Cardiac muscle cell (in vitro differentiated cells and primary cell): ENCODE data around the gene ROR2. TPM values are rescaled to one million over a fixed set of nuclear protein-coding genes. Genes with fewer than 3 reads are reported as not detected.
A peak's percentile ranks its signal among the peaks of the same experiment; 100 is the strongest.

Source experiments
- DNase-seq, 2 donors: peaks; one replicate each; pipeline versions ENCODE4 v3.0.0 to v3.0.0-alpha.2; 2010 to 2017; ENCODE audit warnings: low read depth in 1 of 2, low spot score in 1 of 2
- H3K27ac ChIP-seq: fragments of 200-600 bp; sonication (generic); 2 replicates; pipeline ENCODE4 v1.5.1; 2016
- H3K27me3 ChIP-seq: fragments of 200-600 bp; sonication (generic); 2 replicates; pipeline ENCODE4 v1.6.0; 2016; ENCODE audit warnings: control low read depth
- H3K36me3 ChIP-seq: fragments of 200-600 bp; sonication (generic); 2 replicates; pipeline ENCODE4 v1.5.1; 2016; ENCODE audit warnings: control low read depth
- H3K4me1 ChIP-seq: fragments of 200-600 bp; sonication (generic); 2 replicates; pipeline ENCODE4 v1.8.1; 2017; ENCODE audit warnings: low read depth, mild to moderate bottlenecking, mixed run types
- H3K4me3 ChIP-seq: fragments of 200-600 bp; sonication (generic); 2 replicates; pipeline ENCODE4 v1.5.1; 2016; ENCODE audit warnings: mild to moderate bottlenecking
- H3K9me3 ChIP-seq: fragments of 200-600 bp; sonication (generic); 2 replicates; pipeline ENCODE4 v1.5.1; 2017; ENCODE audit warnings: low read depth, mild to moderate bottlenecking, control low read depth
- CTCF ChIP-seq: IDR thresholded peaks from 2 replicates; pipeline ENCODE4 v1.5.1; 2012; ENCODE audit warnings: low read depth, mild to moderate bottlenecking, low read length
- polyA plus RNA-seq: library from polyadenylated mRNA; unstranded; fragments of >200 nt; fragmentation: Nextera tagmentation; extraction: Ambion mirVana; gene quantifications from 2 replicates; pipeline ENCODE4 v1.2.1, GENCODE V29; 2016
- total RNA-seq: library from RNA; depleted of rRNA; stranded (reverse); fragments of >200 nt; gene quantifications from 2 replicates; pipeline ENCODE4 v1.2.3, GENCODE V29; 2016

ROR2 gene
- total and polyA plus RNA-seq, 2 experiments from 2014 or later: 21.5 to 38.6 TPM

DNA sequence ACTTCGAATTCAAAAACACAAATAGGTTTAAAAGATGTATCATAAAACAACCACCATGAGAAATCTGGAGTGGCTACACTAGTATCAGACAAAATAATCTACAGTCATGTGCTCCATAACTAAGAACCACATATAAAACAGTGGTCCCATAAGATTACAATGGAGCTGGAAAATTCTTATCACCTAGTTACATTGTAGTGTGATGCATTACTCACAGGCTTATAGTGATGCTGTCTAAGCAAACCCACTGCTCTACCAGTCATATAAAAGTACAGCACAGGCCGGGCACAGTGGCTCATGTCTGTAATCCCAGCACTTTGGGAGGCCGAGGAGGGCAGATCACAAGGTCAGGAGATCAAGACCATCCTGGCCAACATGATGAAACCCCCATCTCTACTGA, 160.1 kb downstream of the ROR2 start:
- peak in 1 of 2 donors; percentile 42 for DNase-seq
- no peak overlapping the region for H3K27ac ChIP-seq
- H3K9me3 ChIP-seq: no peaks in the 10 kb centered on the region
- H3K27me3 ChIP-seq: no peaks in the 10 kb centered on the region
- H3K4me3 ChIP-seq: no peak overlapping the region
- no peaks in the 10 kb centered on the region for H3K36me3 ChIP-seq
- H3K4me1 ChIP-seq: no peaks in the 10 kb centered on the region
- TF ChIP-seq CTCF: no peak

DNA sequence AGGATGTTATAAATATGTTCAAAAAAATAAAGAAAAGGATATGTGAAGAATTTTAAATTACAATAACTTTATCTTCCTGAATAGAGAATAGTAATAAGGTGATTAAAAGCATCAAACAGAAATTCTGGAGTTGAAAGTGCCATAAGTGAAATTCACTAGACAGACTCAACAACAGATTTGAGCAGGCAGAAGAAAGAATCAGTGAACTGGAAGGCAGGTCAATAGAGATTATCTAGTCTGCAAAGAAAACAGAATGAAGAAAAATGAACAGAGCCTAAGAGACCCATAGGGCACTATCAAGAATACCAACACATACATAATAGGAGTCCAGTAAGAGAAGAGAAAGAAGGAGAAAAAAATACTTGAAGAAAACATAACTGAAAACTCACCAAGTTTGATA, 162.1 kb downstream of the ROR2 start:
- Histone ChIP-seq H3K9me3 (no peaks in the 10 kb centered on the region), H3K4me3 (no peak overlapping the region), H3K36me3 (no peaks in the 10 kb centered on the region), H3K27ac (no peak overlapping the region), H3K27me3 (no peaks in the 10 kb centered on the region), H3K4me1 (no peaks in the 10 kb centered on the region)
- no peak for DNase-seq
- TF ChIP-seq CTCF: no peak

GRCh38 chr9:91786132-91786896, 163.7 kb downstream of the ROR2 start:
- Histone ChIP-seq H3K4me3 (no peak overlapping the region), H3K4me1 (peaks cover under 1% of the 10 kb centered on the region), H3K27me3 (no peaks in the 10 kb centered on the region), H3K27ac (no peak overlapping the region), H3K36me3 (no peaks in the 10 kb centered on the region), H3K9me3 (no peaks in the 10 kb centered on the region)
- TF ChIP-seq CTCF: no peak
- no peak for DNase-seq

GRCh38 chr9:91785447-91785842, 164.6 kb downstream of the ROR2 start:
- Histone ChIP-seq H3K4me3 (no peak overlapping the region), H3K9me3 (no peaks in the 10 kb centered on the region), H3K36me3 (no peaks in the 10 kb centered on the region), H3K27ac (no peak overlapping the region), H3K27me3 (no peaks in the 10 kb centered on the region), H3K4me1 (peaks cover 2% of the 10 kb centered on the region)
- TF ChIP-seq CTCF: no peak
- DNase-seq: no peak

DNA sequence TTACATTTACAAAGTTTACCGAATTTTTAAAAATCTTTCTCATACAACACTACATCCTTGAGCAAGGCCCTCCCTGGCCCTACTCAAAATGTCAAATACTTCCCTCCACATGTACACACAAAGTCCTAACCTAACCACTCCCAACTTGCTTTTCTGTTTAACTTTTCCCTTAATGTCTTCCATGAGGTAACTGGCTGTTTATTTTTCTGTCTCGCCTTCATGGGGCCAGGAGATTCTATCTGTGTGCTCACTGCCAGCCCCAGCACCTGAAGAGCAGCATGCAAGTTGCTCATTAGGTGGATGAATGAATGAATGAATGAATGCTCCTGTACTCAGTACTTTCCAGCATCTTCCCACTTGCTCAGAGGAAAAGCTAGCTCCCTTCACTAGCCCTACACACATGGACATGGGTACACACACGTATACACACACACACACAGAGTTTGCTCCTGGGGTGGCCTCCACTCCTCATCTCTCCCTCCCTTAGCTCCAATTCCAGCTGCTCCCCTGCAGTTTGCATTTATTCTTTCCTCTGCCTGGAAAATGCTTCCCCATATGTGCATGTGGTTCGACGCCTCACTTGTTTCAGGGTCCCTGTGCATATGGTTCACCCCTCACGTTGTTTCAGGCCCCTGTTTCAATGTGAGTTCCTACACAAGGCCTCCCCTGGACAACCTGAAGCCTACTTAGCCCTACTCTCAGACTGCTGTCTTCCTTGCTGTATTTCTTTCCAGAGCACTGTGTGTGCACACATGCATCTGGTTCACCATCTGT, 165.2 kb downstream of the ROR2 start:
- TF ChIP-seq CTCF: no peak

More for the DNA sequence above, 165.2 kb downstream of the ROR2 start:
- no peaks in the 10 kb centered on the region for H3K36me3 ChIP-seq
- peaks cover 2% of the 10 kb centered on the region for H3K4me1 ChIP-seq
- no peak for DNase-seq
- no peak overlapping the region for H3K4me3 ChIP-seq
- no peaks in the 10 kb centered on the region for H3K9me3 ChIP-seq
- no peak overlapping the region for H3K27ac ChIP-seq
- no peaks in the 10 kb centered on the region for H3K27me3 ChIP-seq
